ENCODE results near the gene GAB2. TPM values are rescaled to one million over a fixed set of nuclear protein-coding genes. Genes with fewer than 3 reads are reported as not detected.

Gene GAB2
- total and polyA plus RNA-seq, 10 of the 15 experiments (the other 5 are each of a cell fraction or from before 2014, with no cell fraction given), result 0.69 to 12.6 (median 3.8) TPM

DNA sequence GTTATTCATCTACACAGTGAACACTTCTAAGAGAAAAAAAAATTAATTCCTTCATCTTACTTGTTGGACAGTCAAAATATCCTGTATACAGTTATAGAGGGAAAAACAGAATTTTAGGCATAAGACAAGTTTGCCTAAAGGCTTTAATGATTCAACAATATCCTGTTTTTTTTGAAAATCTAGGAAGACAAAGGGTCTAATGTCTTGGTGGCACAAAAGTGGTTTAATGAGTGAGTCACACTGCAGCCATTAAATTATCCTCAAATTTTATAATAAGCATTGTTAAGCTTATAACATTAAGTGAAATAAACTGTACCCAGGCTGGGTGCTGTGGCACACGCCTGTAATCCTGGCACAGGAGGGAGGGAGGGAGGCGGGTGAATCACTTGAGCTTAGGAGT, 72.9 kb downstream of the GAB2 start:
- CTCF ChIA-PET, result no interaction called here
- H3K27ac ChIP-seq (ENCODE audit: control insufficient read depth, insufficient read depth), result no peak overlapping the region
- in situ Hi-C loops (cut with MboI), result no loop called here
- no TSS peak for BruUV-seq (replicated peaks)
- DNase-seq (ENCODE audit: low read depth, low spot score) (no peak), ATAC-seq (no peak), FAIRE-seq (no peak)
- WGBS (ENCODE audit: insufficient coverage, insufficient replicate concordance, low lambda C conversion rate, missing lambda C conversion rate), result 100% methylated on average over 2 of the region's 2 CpGs
- intact Hi-C loops (cut with micrococcal nuclease; ENCODE audit: unreplicated experiment), result no loop called here
- H4K20me1 ChIP-seq (ENCODE audit: control insufficient read depth, insufficient read depth), result no peaks in the 10 kb centered on the region
- H3K9me3 ChIP-seq (replicated peaks; ENCODE audit: control insufficient read depth, insufficient read depth, low read length), result no peaks in the 10 kb centered on the region
- no peak overlapping the region for H3K4me2 ChIP-seq (ENCODE audit: control insufficient read depth, insufficient read depth)
- H2AFZ ChIP-seq (ENCODE audit: control insufficient read depth, low read depth, low read length), result no peak overlapping the region
- H3K9ac ChIP-seq (ENCODE audit: control insufficient read depth, insufficient read depth, low read length), result no peak overlapping the region
- POLR2A ChIA-PET, result no interaction called here
- H3K4me3 ChIP-seq, result no peak overlapping the region
- no peaks in the 10 kb centered on the region for H3K79me2 ChIP-seq (ENCODE audit: control insufficient read depth, insufficient read depth, low read length)
- SMC1A ChIA-PET (ENCODE audit: uncharacterized antibody, unreplicated experiment), result no interaction called here
- H3K36me3 ChIP-seq (ENCODE audit: control insufficient read depth in 2 of 2, insufficient read depth in 2 of 2, low read length in 1 of 2), result no peaks in the 10 kb centered on the region
- peaks cover 7% of the 10 kb centered on the region for H3K4me1 ChIP-seq (ENCODE audit: control insufficient read depth, insufficient read depth, low read length)
- H3K27me3 ChIP-seq (replicated peaks in 1 of 2; ENCODE audit: control insufficient read depth in 2 of 2, insufficient read depth in 2 of 2, low read length in 1 of 2), result no peaks in the 10 kb centered on the region
- RAD21 ChIA-PET (ENCODE audit: unreplicated experiment), result no interaction called here
- TF ChIP-seq, protein P1, sequence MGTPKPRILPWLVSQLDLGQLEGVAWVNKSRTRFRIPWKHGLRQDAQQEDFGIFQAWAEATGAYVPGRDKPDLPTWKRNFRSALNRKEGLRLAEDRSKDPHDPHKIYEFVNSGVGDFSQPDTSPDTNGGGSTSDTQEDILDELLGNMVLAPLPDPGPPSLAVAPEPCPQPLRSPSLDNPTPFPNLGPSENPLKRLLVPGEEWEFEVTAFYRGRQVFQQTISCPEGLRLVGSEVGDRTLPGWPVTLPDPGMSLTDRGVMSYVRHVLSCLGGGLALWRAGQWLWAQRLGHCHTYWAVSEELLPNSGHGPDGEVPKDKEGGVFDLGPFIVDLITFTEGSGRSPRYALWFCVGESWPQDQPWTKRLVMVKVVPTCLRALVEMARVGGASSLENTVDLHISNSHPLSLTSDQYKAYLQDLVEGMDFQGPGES (IDR thresholded peaks at IDR 0.05), result no peak
- TF ChIP-seq ELK1 (IDR thresholded peaks at IDR 0.05; ENCODE audit: low read depth, low read length), result no peak
- TF ChIP-seq SIX5 (IDR thresholded peaks at IDR 0.05; ENCODE audit: low read depth, low read length, severe bottlenecking), result no peak
- TF ChIP-seq REST (IDR thresholded peaks at IDR 0.05; ENCODE audit: low read depth, low read length), result no peak
- TF ChIP-seq CEBPZ (IDR thresholded peaks at IDR 0.05; ENCODE audit: low read depth, low read length), result no peak
- no peak for TF ChIP-seq SREBF2 (IDR thresholded peaks at IDR 0.05; ENCODE audit: low read length)
- TF ChIP-seq WRNIP1 (IDR thresholded peaks at IDR 0.05; ENCODE audit: borderline replicate concordance, low read depth, low read length), result no peak
- TF ChIP-seq SUZ12 (IDR thresholded peaks at IDR 0.05; ENCODE audit: unreplicated experiment), result no peak
- no peak for TF ChIP-seq JUNB (IDR thresholded peaks at IDR 0.05)
- TF ChIP-seq SIN3A (IDR thresholded peaks at IDR 0.05; ENCODE audit: low read depth, low read length), result no peak
- no peak for TF ChIP-seq CREM (IDR thresholded peaks at IDR 0.05; ENCODE audit: low read depth)
- no peak for TF ChIP-seq NKRF (conservative IDR thresholded peaks at IDR 0.05)
